NCI-H526 (cell line): ENCODE data around the gene DNAH10.
"Not testable (repeated sequence)": the region's sequence is repeated elsewhere in the genome, so short reads cannot be mapped to it uniquely, and the experiment has no call there.

Experiments
- DNase-seq, 2 experiments: peaks; one replicate each; lab custom pipeline; 2025; lab: John Stamatoyannopoulos, UW

The DNAH10 gene

DNA sequence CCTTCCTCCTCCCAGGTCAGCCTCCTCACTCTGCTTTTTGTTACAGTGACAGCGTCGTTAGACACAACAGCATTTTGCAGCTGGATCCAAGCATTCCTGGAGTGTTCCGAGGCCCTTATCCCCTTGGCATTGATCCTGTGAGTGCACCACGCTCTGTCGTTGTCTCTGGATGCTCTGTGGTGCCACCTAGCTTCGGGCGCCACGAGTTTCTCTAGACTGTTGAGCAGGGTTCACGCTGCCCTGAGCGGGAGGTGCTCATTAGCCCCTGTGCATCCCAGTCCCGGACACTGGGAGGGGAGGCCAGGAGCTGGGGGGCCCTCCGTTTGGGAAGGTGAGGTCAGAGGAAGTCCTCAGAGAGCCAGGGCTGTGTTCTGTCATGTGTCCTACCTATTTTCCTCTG lies 17.3 kb upstream of the DNAH10 start:
- DNase-seq, result peak in 1 of 2 experiments; percentile 37

DNA sequence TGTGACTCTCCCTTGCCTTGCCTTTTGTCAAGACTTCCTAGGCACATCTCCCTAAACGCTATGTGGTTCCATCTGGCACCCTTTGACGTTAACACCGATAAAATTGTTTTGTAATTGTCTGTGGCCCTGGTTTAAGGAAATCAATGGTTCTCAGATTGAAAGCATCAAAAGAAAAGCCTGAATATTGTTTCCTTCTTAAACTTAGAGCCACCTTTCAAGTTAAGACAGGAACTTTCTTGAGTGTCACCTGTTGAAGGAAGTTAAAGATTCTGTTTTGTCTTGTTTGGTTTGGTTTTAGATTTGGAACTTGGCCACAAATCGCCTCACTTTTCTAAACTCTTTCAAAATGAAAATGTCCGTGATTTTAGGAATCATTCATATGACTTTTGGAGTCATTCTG lies 14.8 kb upstream of the DNAH10 start:
- DNase-seq, result no peak

DNA sequence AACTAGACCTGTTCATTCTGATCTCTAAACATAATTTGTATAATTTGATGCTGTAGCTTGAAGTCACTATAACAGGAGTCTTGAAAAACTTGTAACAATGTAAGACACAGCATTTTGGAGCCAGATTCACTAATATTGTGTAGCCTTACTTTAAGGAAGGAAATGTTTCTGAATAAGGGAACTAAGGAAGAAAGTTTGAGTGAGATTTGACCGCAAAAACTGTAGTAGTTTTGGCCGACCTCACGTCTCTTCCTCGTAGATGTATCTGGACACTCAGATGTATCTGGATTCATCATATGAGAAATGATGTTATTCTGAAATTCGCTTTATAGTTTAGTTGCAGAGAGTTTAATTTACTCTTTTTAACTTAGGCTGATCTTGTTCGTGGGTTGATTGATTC lies 13.9 kb upstream of the DNAH10 start:
- DNase-seq, result no peak

DNA sequence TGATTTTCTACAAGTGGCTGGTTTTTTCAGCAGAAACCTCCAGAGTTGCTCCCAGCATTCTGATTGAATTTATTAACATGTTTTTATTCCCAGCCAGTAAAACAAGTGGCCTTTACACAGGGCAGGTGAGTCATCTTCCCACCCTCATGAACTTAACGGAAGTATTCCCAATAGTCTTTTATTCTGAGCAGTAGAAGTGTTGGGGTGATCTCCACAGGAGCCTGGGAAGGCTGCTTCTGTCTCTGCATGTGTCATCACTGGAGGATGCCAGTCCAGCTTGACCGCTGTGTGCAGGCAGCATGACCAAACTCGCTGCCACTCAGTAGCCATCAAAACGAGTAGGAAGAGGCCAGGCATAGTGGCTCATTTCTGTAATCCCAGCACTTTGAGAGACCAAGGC lies 13.4 kb upstream of the DNAH10 start:
- DNase-seq, result no peak

DNA sequence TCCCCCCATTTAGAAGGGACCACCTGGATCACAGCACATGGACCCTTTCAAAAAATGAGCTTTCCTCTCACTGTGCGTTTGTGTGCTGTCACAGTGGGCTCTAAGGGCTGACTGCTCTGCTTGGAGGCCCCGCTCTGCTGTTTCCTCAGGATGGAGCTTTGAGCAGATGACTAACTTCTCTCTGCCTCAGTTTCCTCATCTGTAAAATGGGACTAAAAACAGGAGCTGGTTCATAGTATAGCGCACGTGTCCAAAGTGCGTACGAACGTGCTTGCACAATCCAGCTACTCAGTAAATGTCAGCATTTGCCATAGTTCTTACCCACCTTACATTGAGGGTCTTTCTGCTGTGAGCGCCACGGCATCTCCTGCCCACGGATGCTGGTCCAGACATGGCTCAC lies 12.7 kb upstream of the DNAH10 start:
- no peak for DNase-seq

- no peak for DNase-seq
Measured at GRCh38 chr12:123750159-123750656, 11.9 kb upstream of the DNAH10 start.

DNA sequence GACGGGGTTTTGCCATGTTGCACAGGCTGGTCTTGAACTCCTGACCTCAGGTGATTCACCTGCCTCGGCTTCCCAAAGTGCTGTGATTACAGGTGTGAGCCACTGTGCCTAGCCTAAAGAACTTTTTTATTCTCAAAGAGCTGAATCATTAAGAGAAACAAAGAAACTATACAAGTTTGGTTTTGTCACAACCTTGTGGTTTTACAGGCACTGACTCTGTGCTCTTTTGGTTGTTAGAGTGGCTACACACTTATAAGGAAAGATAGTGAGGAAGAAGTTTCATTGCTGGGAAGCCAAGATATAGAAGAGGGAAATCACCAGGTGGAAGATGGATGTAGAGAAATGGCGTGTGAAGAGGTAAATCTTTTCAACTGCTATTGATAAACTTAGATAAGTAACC lies 10.1 kb upstream of the DNAH10 start:
- no peak for DNase-seq

DNA sequence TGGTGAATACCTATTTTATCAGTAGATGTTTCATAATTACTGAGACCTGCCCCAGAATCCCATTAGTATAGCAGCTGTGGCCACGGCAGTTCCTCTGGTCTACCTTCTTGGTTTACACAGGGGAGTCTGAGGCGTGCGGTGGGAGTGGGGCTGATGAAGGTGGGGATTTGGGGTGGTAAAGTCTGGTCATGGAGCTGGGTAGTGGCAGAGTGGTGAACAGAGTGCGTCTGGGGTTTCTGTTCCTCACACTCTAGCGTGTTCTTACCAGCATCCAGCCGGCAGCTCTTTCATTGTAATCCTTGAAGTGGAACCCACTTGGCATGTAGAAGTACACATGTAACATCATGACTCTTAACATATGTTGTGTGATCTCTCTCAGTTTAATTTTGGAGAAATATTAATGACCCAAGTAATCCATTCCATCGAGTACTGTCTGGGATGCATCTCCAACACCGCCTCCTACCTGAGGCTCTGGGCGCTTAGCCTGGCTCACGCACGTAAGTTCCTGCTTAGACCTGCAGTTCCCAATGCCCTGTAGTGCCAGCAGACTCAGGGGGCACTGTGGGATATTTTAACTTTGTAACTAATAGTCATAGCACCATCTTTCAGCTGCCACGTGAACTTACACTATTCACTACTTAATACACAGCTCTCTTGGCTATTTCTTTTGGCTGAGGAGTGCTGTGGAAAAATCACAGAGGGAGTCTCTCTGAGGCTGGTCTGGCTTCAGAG lies 7.9 kb upstream of the DNAH10 start:
- peak in 1 of 2 experiments; percentile 3 for DNase-seq

GRCh38 chr12:123757561-123757960 lies 4.5 kb upstream of the DNAH10 start:
- DNase-seq, result no peak

DNA sequence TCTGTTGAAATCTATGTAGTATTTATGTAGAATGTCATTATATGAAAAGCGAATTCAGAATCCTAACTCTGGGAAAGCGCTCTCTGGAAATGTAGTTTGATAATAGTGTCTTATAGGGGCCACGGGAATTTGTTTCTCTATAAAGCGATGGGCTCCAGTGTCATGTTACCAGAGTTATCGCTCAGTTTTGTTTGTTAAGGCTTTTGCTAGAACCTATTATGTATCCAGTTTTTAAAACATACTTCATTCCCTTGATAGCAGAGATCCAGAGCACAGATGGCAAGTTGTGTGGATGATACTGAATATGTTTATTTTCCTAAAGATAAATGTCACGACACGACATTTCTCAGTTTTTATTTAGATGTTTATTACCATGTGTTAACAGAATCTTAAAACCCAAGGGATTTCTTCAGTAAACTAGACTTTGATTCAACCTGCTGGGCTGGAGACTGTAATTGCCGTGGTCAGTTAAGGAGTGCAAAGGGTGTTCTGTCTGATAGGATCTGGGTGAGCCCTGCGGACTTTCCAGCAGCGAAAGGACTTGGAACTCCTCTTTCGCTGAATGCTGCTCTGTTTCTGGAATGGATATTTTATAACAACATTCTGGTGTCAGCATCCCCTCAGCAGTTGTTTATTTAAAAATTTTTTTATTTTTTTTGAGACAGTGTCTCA lies 1.7 kb upstream of the DNAH10 start:
- DNase-seq, result no peak

GRCh38 chr12:123762715-123763052 lies 583 bp downstream of the DNAH10 start:
- peak; percentile 8 to 54 for DNase-seq

DNA sequence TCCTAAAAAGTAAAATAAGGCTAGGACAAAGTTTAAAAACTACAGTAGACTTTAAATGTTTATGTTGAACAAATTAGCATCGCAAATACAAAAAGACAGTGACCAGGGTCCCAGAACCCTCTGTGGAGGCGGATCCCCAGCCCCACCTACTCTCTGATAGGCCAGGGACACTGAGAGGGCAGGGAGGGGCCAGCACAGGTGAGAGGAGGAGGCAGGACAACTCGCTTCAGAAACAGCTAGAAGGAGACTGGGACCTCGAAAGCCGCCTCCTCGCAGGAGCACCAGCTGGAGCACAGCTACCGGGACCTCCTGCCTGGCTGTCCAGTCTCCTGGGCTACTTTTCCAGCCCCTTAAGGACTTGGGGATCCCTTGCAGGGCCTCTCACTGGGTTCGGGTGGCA lies 992 bp downstream of the DNAH10 start:
- peak; percentile 17 to 72 for DNase-seq

GRCh38 chr12:123764109-123764508 lies 2.0 kb downstream of the DNAH10 start:
- DNase-seq, result no peak

DNA sequence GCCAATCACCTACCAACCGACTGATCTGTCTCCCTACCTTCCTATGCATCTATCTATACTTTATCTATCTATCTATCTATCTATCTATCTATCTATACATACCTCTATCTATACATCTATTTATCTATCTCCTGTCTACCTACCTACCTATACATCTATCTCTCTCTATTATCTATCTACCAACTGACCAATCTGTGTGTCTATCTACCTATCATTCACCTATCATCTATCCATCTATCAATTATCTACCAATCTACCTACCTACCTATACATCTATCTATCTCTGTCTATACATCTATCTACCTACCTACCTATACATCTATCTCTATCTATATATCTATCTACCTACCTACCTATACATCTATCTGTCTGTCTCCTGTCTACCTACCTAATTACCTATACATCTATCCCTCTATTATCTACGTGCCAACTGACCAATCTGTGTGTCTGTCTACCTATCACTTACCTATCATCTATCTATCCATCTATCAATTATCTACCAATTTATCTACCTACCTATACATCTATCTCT lies 3.5 kb downstream of the DNAH10 start:
- DNase-seq, result no peak

DNA sequence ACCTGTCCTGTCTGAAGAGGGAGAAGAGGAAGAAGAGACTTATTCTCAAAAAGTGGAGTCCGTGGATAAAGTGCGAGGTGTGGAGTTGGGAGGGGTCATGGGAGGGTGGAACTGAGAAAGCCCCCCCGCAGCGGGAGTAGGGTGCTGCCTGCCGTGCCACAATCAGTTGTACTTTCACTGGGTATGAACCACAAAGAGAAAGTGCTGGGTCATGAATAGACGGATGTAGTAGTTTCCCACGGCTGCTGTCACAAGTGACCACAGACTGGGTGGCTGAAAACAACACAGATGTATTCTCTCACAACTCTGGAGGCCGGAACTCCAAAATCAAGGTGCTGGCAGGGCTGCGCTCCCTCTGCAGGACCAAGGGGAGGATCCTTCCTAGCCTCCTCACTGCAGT lies 5.5 kb downstream of the DNAH10 start:
- DNase-seq, result no peak

DNA sequence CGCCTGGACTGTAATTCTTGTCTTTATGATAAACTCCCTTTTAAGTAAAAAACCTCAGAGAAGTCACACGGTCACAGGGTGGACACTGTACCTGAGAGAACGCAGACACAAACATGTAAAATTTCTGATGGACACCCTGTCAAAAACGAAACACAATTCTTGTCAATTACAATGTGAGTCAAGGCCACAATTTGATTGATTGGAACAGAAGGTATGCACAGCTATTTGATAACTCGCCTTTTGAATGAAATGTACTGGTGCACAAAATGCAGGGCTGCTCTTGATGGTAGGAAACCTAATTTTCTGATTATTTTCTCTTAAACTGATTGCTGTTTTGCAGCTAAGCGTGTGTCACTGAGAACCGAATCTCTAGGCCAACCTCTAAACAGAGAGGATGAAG lies 9.2 kb downstream of the DNAH10 start:
- DNase-seq, result no peak

- no peak for DNase-seq
Measured at GRCh38 chr12:123772074-123772473, 10.0 kb downstream of the DNAH10 start.

GRCh38 chr12:123773375-123773774 lies 11.3 kb downstream of the DNAH10 start:
- no peak for DNase-seq

- DNase-seq, result no peak
Measured at GRCh38 chr12:123779551-123779950, 17.4 kb downstream of the DNAH10 start.

DNA sequence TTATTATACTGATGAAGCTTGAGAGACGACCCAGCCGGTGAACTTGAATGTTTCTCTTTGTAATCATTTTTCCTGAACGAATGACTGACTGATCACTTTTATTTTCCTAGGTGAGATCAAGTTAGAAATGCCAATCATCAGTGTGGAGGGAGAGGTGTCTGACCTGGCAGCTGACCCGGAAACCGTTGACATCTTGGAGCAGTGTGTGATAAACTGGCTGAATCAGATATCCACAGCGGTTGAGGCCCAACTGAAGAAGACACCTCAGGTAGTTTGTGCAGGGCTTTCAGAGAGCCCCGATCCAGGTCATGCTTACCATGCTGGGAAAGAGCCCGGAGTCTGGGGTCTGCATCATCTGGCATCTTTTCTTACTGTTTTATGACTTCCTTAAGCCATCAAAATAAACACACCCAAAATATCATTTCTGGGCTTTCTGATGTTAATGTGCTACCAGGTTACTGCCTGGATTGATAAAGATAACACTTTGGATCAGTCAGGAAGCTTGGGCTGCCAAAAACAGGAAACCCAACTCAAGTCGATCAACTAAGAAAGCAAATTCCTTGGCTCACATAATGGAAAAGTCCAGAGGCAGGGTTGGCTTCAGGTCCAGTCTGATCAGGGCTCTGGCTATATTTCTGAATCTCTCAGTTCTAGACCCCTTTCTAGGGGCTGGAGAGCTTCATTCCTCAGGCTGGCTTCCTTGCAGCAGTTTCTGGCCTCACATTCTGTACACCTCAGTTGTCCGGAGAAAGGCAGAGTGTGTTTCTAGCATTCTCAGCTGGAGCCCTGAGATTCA lies 21.1 kb downstream of the DNAH10 start:
- no peak for DNase-seq

DNA sequence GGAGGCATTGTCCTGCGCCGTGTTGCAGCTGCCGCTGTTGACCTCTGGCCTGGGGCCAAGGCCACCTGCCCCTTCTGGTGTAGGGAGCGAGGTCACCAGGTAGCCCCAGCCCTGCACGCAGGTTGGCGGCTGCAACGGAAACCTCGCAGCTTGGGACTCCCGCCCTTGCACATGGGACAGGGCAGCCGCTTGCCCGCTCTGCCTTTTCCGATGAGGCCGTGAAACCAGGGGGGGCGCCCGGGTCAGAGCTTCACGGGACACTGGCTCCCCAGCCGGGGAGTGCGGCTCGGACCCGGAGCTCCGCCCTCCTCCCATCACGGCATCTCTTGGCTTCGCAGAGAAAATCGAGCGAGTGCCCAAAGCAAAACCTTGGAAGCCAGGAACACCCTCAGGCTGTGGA lies 25.4 kb downstream of the DNAH10 start:
- DNase-seq, result no peak

DNA sequence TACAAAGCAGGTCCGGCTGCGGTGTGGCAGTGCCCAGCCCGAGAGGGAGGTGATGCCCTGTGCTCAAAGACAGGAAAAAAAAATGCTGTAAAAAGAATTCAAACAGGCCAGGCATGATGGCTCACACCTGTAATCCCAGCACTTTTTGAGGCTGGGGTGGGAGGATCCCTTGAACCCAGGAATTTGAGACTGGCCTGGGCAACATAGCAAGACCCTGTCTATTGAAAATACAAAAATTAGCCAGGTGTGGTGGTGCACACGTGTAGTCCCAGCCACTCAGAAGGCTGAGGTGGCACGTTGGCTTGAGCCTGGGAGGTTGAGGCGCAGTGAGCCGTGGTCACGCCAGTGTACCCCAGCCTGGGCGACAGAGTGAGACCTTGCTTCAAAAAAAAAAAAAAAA lies 26.4 kb downstream of the DNAH10 start:
- no peak for DNase-seq

- not testable (repeated sequence) for DNase-seq
Measured at GRCh38 chr12:123789422-123789821, 27.3 kb downstream of the DNAH10 start.
